Mucosa of rectum (tissue), 2 donors: ENCODE data around the gene KCNT2.

Experiments
- H3K27ac ChIP-seq, 2 donors: one replicate each; pipeline ENCODE4 v1.7.0; 2013; ENCODE audit warnings: inconsistent platforms in 2 of 2, low read depth in 2 of 2, low read length in 2 of 2
- H3K27me3 ChIP-seq, 2 donors: one replicate each; pipeline ENCODE4 v1.7.0; 2013; ENCODE audit warnings: low read length in 2 of 2; ENCODE audit not compliant: control insufficient read depth in 2 of 2, insufficient read depth in 2 of 2
- H3K36me3 ChIP-seq, 2 donors: one replicate each; pipeline ENCODE4 v1.7.0; 2013; ENCODE audit warnings: low read length in 2 of 2; ENCODE audit not compliant: control insufficient read depth in 2 of 2, insufficient read depth in 2 of 2
- H3K4me1 ChIP-seq, 2 donors: one replicate each; pipeline ENCODE4 v1.7.0; 2013; ENCODE audit warnings: low read length in 2 of 2, mild to moderate bottlenecking in 1 of 2; ENCODE audit not compliant: control insufficient read depth in 2 of 2, insufficient read depth in 2 of 2
- H3K4me3 ChIP-seq, 2 donors: one replicate each; pipeline ENCODE4 v1.7.0; 2013; ENCODE audit warnings: low read length in 2 of 2
- H3K9ac ChIP-seq, 2 donors: one replicate each; pipeline ENCODE4 v1.7.0; 2013; ENCODE audit warnings: low read length in 2 of 2, low read depth in 1 of 2, mild to moderate bottlenecking in 1 of 2
- H3K9me3 ChIP-seq, 2 donors: one replicate each; pipeline ENCODE4 v1.7.0; 2013; ENCODE audit warnings: low read length in 2 of 2; ENCODE audit not compliant: control insufficient read depth in 2 of 2
- donor health status: healthy.
- donor health status: Normal muscosa, but diverticular disease.

KCNT2 gene

DNA sequence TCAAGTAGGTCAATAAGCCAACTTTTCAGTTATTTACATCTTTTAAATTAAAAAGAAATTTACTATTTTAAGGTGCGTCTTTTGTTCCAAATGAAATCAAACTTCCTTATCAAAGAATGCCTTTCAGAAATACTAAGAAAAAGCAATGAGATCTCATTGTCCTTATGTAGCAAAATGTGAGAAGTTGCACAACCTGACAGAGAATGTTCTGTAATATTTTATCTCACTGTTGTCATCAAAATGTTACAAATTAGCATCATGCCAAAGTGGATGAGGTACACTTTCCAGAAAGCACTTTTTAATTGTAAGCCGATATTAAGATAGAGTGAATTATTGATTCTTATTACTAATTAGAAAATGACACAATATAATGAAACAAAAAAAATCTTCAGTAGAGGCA lies 50.4 kb downstream of the KCNT2 start:
- H3K9me3 ChIP-seq: no peaks in the 10 kb centered on the region
- no peak overlapping the region for H3K9ac ChIP-seq
- H3K4me1 ChIP-seq: no peaks in the 10 kb centered on the region
- H3K4me3 ChIP-seq: no peak overlapping the region
- H3K27ac ChIP-seq: no peak overlapping the region
- no peaks in the 10 kb centered on the region for H3K36me3 ChIP-seq
- no peaks in the 10 kb centered on the region for H3K27me3 ChIP-seq

DNA sequence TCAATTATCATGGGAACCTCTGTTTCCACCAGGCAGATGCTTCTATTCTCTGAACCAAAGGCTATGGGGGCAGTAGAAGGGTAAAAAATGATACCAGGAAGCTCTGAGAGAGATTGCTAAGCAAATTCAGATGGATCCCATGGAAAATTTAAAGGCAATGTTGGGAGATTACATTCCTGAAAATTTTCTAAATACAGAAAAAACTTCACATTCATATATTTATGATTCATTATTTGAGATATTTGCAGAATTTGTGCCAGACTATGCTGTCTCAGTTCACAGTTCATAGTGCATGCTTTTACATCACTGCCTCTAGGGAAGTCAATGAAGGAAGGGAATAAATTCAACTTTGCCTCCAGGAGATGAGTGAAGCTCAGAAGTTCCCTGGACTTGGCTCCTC lies 57.5 kb downstream of the KCNT2 start:
- Histone ChIP-seq H3K27ac (no peak overlapping the region), H3K9me3 (no peaks in the 10 kb centered on the region), H3K36me3 (no peaks in the 10 kb centered on the region), H3K9ac (no peak overlapping the region), H3K27me3 (no peaks in the 10 kb centered on the region), H3K4me1 (no peaks in the 10 kb centered on the region), H3K4me3 (no peak overlapping the region)

DNA sequence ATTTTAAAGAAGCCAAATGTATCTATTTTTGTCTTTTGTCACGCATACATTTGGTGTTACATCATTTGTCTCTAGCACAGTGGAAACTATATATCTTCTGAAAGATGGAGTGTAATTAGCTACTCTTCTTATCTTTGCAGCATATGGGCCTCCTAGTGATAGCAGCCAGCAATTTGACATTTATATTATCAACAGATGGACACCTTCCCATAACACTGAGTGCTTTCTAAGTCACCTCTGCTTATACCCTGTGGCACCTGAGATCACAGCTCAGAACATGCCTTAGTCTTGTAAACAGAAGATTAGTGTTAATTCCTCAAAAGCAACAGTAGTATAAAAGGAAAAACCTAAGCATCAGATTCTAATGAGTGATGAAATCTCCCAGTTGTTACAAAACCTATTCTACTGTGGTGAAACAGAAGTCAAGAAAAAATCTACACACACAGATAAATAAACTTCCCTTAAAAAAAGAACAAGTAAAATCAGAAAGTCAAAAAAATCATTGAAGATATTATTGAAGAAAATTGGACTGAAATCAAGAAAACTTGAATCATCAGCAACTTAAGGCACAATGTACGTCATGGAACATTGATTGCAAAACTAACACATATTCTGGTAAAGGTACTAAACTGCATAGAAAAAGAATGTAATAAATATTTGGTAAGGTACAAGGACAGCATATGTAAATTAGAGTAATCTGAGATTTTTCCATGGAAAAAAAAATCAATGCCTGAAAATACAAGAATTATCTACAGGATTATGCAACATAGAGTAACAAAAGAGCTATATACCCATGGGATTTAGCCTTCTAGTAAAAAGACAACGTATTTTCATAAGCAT lies 61.7 kb downstream of the KCNT2 start:
- Histone ChIP-seq H3K4me3 (no peak overlapping the region), H3K9me3 (no peaks in the 10 kb centered on the region), H3K9ac (no peak overlapping the region), H3K4me1 (no peaks in the 10 kb centered on the region), H3K27me3 (no peaks in the 10 kb centered on the region), H3K36me3 (no peaks in the 10 kb centered on the region), H3K27ac (no peak overlapping the region)

DNA sequence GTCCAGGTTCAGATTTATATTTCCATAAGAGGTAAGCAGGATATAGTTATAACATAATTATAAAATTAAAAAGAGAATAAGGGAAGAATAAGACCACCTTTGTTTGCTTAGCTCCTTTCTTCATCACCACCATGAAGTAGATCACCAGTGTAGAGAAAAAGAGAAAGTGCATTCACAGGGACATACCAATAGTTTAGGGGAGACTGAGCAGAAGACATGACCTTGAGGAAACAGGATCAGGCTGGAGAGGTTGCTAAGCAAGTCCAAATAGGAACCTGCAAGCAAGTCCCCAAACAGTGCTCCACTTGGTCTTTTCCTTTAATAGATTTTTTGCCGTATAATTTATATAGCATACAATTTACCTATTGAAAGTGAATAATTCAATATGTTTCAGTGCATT lies 63.0 kb downstream of the KCNT2 start:
- Histone ChIP-seq H3K36me3 (no peaks in the 10 kb centered on the region), H3K27me3 (no peaks in the 10 kb centered on the region), H3K9ac (no peak overlapping the region), H3K9me3 (no peaks in the 10 kb centered on the region), H3K27ac (no peak overlapping the region), H3K4me1 (no peaks in the 10 kb centered on the region), H3K4me3 (no peak overlapping the region)

DNA sequence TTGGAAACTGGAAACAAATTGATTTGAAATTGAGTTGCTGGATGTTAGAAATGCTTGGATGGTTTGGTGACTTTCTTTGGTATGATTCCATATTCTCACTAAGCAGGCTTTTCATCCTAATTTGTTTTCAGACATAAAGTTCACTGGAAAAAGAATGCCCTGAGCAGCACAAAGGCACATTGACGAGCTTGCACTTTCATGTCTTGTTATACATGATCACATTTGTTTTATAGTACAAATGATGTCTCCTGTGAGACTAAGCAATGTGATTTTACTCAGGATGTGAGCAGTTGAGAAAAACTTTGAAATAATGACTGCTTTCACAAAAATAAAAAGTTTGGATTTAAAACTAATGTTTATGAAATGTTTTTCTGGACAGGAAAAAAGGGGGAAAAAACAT lies 63.6 kb downstream of the KCNT2 start:
- H3K9ac ChIP-seq: no peak overlapping the region
- H3K27ac ChIP-seq: no peak overlapping the region
- H3K4me3 ChIP-seq: no peak overlapping the region
- no peaks in the 10 kb centered on the region for H3K27me3 ChIP-seq
- H3K9me3 ChIP-seq: no peaks in the 10 kb centered on the region
- H3K36me3 ChIP-seq: no peaks in the 10 kb centered on the region
- H3K4me1 ChIP-seq: no peaks in the 10 kb centered on the region

DNA sequence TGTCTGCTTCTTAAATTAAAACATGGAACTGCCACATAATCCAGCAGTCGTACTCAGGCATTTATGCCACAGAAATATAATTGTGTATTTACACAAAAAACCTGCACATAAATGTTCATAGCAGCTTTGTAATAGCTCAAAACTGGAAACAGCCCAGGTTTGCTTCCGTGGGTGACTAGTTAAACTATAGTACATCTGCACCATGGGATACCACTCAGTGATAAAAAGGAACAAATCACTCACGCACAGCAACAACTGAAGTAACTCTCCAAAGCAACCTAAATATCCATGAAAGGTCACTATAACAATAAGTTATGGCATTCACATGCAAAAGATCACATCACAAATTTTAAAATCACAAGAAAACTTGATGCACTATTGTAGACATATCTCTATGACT lies 64.4 kb downstream of the KCNT2 start:
- H3K36me3 ChIP-seq: no peaks in the 10 kb centered on the region
- H3K4me1 ChIP-seq: no peaks in the 10 kb centered on the region
- H3K9ac ChIP-seq: no peak overlapping the region
- no peaks in the 10 kb centered on the region for H3K9me3 ChIP-seq
- H3K27me3 ChIP-seq: no peaks in the 10 kb centered on the region
- no peak overlapping the region for H3K27ac ChIP-seq
- H3K4me3 ChIP-seq: no peak overlapping the region

DNA sequence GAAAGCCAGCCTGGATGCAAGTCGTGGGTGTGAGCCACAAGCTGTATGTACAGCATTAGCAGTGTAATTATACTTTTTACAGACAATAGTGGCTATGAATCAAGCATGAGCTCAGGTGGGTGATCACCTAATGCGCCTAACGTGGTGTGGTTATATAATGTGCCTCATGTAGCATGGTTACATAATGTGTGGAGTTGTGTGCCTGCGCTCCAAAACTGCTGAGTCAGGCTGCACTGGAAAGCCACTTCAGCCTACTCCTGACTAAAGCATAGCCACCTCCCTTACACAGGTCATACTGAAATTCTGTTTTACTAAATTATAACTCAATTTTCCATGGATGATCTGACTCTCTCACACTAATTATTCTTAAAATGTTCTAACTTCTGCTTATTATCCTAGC lies 69.8 kb downstream of the KCNT2 start:
- Histone ChIP-seq H3K4me1 (no peaks in the 10 kb centered on the region), H3K27ac (no peak overlapping the region), H3K9me3 (peaks cover 0 to 3% of the 10 kb centered on the region in 2 donors), H3K9ac (no peak overlapping the region), H3K4me3 (no peak overlapping the region), H3K36me3 (no peaks in the 10 kb centered on the region), H3K27me3 (no peaks in the 10 kb centered on the region)

DNA sequence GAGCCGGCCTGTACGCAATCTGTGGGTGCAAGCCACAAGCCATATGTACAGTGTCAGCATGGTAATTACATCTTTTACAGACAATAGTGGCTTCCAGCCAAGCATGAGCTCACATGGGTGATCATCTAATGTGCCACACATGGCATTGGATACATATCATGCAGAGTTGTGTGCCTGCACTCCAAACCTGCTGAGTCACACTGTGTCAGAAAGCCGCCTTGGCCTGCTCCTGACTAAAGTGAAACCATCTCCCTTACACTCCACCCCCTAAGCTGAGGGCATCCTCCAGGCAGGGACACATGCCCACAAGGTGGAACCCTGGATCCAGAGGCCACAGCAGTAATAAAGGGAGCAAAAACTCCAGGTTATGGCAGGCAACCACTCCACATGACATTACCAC lies 72.5 kb downstream of the KCNT2 start:
- Histone ChIP-seq H3K9me3 (peaks cover 0 to 3% of the 10 kb centered on the region in 2 donors), H3K27me3 (no peaks in the 10 kb centered on the region), H3K4me1 (no peaks in the 10 kb centered on the region), H3K4me3 (no peak overlapping the region), H3K36me3 (no peaks in the 10 kb centered on the region), H3K9ac (no peak overlapping the region), H3K27ac (no peak overlapping the region)

DNA sequence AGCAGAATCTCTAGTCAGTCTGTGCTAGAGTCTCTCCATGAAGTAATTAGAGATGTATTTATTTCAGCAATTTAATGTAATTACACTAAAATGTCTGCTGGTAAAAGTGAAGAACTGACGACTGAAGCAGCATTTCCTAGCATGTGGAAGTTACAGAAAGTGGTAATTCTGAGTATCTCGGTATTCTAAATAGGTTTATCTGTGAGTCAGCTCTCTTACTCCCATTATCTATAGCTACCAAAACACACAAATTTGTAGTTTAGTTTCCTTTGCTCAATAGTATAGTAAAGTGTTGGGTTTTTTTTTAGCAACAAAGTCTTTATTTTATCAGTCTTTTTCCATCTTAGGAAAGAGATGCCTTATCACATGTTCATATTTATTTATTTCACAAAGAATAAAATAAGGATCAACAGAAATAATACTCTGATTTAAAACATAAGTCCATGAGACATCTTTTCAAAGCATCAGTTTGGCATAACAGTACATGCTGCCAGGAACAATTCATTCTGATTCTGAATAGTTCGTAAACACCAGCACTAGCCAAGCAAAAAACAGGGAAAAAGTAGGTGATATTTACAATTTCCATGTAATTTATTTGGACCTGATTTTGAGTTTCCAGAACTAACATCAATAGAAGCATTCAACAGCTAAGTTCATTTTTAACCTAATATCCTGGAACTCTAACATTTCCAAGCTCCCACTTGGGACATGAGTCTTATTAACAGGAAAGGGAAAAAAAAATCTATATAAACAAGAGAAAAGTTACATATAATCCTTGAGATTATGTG lies 76.3 kb downstream of the KCNT2 start:
- Histone ChIP-seq H3K27me3 (no peaks in the 10 kb centered on the region), H3K9ac (no peak overlapping the region), H3K36me3 (no peaks in the 10 kb centered on the region), H3K4me3 (no peak overlapping the region), H3K9me3 (no peaks in the 10 kb centered on the region), H3K27ac (no peak overlapping the region), H3K4me1 (no peaks in the 10 kb centered on the region)

DNA sequence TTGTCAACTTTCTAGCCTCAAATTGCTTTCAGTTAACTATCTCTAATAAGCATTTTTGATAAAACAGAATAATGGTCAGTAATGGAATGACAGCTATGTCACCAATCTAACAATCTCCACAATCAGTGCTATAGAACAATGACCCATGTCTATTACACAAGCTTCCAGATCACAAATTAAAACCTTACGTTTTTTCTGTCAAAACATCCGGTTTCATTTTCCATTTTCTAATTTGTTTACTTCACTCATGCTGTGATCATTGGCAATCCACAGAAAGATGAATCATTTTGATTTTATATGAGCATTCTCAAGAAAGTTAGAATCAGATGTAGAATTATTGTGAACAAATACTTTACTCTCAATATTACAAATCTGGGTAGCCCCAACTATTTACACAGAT lies 80.3 kb downstream of the KCNT2 start:
- H3K4me3 ChIP-seq: no peak overlapping the region
- H3K27me3 ChIP-seq: no peaks in the 10 kb centered on the region
- H3K27ac ChIP-seq: no peak overlapping the region
- no peaks in the 10 kb centered on the region for H3K4me1 ChIP-seq
- no peak overlapping the region for H3K9ac ChIP-seq
- H3K36me3 ChIP-seq: no peaks in the 10 kb centered on the region
- H3K9me3 ChIP-seq: no peaks in the 10 kb centered on the region
